Central memory CD8-positive, alpha-beta T cell (primary cell): ENCODE data around the gene ANKEF1.
"Not testable (repeated sequence)": the region's sequence is repeated elsewhere in the genome, so short reads cannot be mapped to it uniquely, and the experiment has no call there.

ENCODE experiments used
- ATAC-seq: fragments of 150-1000 bp; cut with Tn5 transposase; replicated peaks from 2 replicates; pipeline ENCODE4 v1.10.0; 2022; ENCODE audit warnings: mild to moderate bottlenecking, moderate FRiP score, moderate number of reproducible peaks; ENCODE audit not compliant: poor library complexity, severe bottlenecking; ENCODE audit errors: extremely low read depth
- DNase-seq, 2 donors: peaks; one replicate each; pipeline ENCODE4 v3.0.0; 2021; ENCODE audit warnings: low spot score in 2 of 2
- H3K27ac Mint-ChIP-seq: one replicate; pipeline ENCODE4 v1.8.0; 2022; ENCODE audit warnings: low read depth, mild to moderate bottlenecking, moderate library complexity, mixed read lengths
- H3K27me3 Mint-ChIP-seq: one replicate; pipeline ENCODE4 v1.8.0; 2022; ENCODE audit warnings: mixed read lengths
- H3K36me3 Mint-ChIP-seq: one replicate; pipeline ENCODE4 v1.8.0; 2022; ENCODE audit warnings: mild to moderate bottlenecking, moderate library complexity, mixed read lengths; ENCODE audit not compliant: insufficient read depth
- H3K4me1 Mint-ChIP-seq: one replicate; pipeline ENCODE4 v1.8.0; 2022; ENCODE audit warnings: mixed read lengths
- H3K4me3 Mint-ChIP-seq: one replicate; pipeline ENCODE4 v1.8.0; 2022; ENCODE audit warnings: mild to moderate bottlenecking, moderate library complexity, mixed read lengths
- H3K9me3 Mint-ChIP-seq: one replicate; pipeline ENCODE4 v1.8.0; 2022; ENCODE audit warnings: mixed read lengths

The ANKEF1 gene

DNA sequence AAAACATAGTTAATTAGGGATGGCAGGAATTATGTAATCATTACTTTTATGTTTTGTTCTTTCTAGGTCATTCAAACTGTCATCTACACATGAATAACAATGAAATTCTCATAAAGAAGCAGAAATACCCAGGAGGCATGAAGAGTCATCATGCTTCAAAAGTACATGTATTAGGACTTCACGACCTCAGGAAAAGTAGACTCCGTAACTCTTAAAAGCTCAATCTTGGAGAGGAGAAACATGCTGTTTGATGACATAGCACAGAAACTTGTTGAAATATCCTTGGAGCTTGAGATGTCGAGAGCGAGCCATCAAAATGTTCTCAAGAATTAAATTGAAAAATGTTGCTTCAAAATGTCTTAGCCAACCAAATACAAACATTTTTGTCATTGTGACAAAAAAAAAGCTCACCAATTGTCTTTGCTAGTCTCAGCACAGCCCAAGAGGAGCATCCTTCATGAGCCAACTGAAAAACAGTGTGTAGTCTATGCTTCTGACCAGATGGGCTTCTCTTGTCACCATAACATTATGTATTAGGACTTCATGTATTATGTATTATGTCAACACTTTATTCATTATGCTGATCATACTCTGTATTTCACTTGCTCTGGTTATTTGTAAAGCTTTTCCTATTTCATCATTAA lies 28.2 kb upstream of the ANKEF1 start:
- H3K27ac Mint-ChIP-seq, result no peak overlapping the region
- no peak for DNase-seq
- H3K4me1 Mint-ChIP-seq, result no peaks in the 10 kb centered on the region
- H3K27me3 Mint-ChIP-seq, result peaks cover 49% of the 10 kb centered on the region
- no peaks in the 10 kb centered on the region for H3K9me3 Mint-ChIP-seq
- no peak for ATAC-seq
- H3K36me3 Mint-ChIP-seq, result peaks cover 2% of the 10 kb centered on the region
- H3K4me3 Mint-ChIP-seq, result no peak overlapping the region

DNA sequence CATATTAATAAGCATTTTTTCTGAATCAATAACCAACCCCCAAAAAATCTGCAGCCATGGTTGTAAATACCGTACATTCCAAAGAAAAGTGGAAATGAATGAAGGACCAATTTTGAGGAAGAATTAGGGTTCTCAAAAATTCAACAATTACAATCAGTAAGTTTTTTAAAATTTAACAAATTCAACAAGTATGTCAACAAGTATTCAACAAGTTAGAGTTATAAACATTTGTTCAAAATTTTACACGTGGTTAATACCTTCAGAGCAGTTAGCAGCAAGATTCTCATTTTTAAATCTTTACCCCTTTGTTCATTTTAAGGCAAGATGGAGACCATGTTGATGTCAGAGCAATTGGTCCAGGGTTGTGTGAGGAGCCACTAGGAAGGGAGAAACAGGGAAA lies 27.6 kb upstream of the ANKEF1 start:
- Mint-ChIP-seq H3K36me3 (peaks cover 2% of the 10 kb centered on the region), H3K27me3 (peaks cover 49% of the 10 kb centered on the region), H3K4me1 (no peaks in the 10 kb centered on the region), H3K9me3 (no peaks in the 10 kb centered on the region), H3K27ac (no peak overlapping the region), H3K4me3 (no peak overlapping the region)
- no peak for DNase-seq
- no peak for ATAC-seq

DNA sequence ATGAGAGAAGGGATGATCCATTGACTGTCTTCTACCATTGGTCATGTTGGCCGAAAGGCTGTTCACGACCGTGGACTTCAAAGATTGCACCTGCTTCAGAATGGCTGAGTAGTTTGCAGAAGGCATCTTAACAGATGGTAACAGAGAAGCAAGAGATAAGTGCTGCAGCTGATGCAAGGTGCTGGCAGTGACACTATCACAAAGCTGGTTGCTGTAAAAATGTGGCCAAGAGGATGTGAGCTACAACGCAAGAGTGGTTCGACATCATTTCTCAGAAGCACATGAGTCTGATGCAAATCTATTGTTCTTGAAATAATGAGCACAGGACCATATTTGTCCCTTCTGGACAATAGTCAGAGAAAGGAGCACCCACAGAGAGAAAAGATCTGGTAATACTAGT lies 27.0 kb upstream of the ANKEF1 start:
- peaks cover 49% of the 10 kb centered on the region for H3K27me3 Mint-ChIP-seq
- peaks cover 4% of the 10 kb centered on the region for H3K36me3 Mint-ChIP-seq
- H3K9me3 Mint-ChIP-seq, result no peaks in the 10 kb centered on the region
- no peaks in the 10 kb centered on the region for H3K4me1 Mint-ChIP-seq
- no peak overlapping the region for H3K4me3 Mint-ChIP-seq
- H3K27ac Mint-ChIP-seq, result no peak overlapping the region
- ATAC-seq (no peak), DNase-seq (no peak)

DNA sequence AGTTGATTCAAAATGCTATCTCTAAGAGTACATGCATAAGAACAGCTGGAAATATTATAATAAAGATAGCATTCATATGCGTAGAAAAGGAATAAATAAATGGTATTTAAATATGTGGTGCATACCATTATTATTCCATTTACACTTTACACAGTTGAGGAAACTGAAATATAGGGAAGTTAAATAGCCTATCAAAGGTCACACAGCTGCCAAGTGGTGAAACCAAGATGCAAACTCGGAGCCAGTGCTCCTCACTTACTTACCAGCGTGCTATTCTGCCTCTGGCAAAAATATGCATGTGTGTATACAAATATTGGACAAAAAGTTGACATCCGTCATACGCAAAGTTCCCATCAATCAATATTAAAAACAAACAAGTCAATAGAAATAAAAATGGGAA lies 22.3 kb upstream of the ANKEF1 start:
- ATAC-seq, result no peak
- Mint-ChIP-seq H3K27me3 (peaks cover 25% of the 10 kb centered on the region), H3K36me3 (peaks cover 4% of the 10 kb centered on the region), H3K27ac (no peak overlapping the region), H3K9me3 (no peaks in the 10 kb centered on the region), H3K4me1 (no peaks in the 10 kb centered on the region), H3K4me3 (no peak overlapping the region)
- no peak for DNase-seq

DNA sequence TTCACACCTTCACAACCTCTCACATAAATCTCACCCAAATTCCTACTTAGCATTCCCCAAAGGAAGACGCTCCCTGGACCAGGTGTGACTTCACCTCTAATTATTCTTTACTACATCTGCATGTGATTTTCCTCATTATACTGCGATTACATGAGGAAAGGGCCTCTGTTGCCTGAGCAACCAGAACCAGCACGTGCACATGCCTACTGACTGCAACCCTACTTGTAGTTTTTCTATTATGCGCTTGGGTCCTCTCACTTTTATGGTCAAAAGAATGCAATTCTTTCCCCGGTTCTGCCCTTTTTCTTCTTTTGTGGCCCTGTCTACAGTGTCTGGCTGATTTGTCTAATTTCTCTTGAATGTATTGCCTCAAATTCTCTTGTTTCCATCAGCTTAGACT lies 20.4 kb upstream of the ANKEF1 start:
- no peak for ATAC-seq
- Mint-ChIP-seq H3K36me3 (peaks cover 2% of the 10 kb centered on the region), H3K27ac (no peak overlapping the region), H3K4me1 (no peaks in the 10 kb centered on the region), H3K4me3 (no peak overlapping the region), H3K27me3 (peaks cover 11% of the 10 kb centered on the region), H3K9me3 (no peaks in the 10 kb centered on the region)
- no peak for DNase-seq

DNA sequence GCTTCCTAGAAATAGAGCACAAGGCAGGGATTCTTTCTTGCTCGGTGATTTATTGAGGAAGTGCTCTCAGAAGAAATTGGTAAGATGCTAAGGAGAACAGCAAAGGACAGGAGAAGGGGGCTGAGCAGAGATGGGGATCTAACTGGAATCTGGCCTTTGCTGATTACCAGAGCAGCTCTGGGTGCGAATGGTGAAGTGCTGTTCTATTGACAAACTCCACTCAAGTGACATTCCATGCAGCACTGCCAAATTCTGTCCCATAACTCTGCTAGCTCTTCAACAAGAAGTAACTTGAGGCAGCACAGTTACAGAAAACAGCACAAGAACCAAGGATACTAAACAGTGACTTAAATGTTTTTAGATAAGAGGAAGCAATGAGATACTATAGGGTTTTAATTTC lies 13.8 kb upstream of the ANKEF1 start:
- no peaks in the 10 kb centered on the region for H3K36me3 Mint-ChIP-seq
- no peak for DNase-seq
- no peak overlapping the region for H3K4me3 Mint-ChIP-seq
- peaks cover 49% of the 10 kb centered on the region for H3K27me3 Mint-ChIP-seq
- no peaks in the 10 kb centered on the region for H3K4me1 Mint-ChIP-seq
- H3K27ac Mint-ChIP-seq, result no peak overlapping the region
- H3K9me3 Mint-ChIP-seq, result no peaks in the 10 kb centered on the region
- no peak for ATAC-seq

DNA sequence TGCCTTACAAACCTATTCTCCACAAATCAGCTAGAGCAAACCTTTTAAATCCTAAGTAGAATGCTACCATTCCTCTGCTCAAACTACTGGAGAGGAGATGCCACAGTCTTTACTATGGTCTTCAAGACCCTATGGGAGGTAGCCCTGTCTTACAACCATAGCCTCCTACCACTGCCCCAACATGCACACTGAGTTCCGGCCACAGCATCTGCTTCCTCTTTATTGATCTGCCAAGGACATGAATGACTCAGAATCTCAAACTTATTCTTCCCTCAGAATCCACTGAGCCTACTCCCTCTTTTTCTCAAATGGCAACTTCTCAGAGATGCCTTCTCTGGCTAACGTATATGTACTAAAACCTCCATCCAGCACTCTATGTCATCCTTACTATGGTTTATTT lies 12.2 kb upstream of the ANKEF1 start:
- H3K36me3 Mint-ChIP-seq, result no peaks in the 10 kb centered on the region
- H3K9me3 Mint-ChIP-seq, result no peaks in the 10 kb centered on the region
- no peaks in the 10 kb centered on the region for H3K4me1 Mint-ChIP-seq
- ATAC-seq (no peak), DNase-seq (no peak)
- peaks cover 66% of the 10 kb centered on the region for H3K27me3 Mint-ChIP-seq
- H3K27ac Mint-ChIP-seq, result no peak overlapping the region
- H3K4me3 Mint-ChIP-seq, result no peak overlapping the region

DNA sequence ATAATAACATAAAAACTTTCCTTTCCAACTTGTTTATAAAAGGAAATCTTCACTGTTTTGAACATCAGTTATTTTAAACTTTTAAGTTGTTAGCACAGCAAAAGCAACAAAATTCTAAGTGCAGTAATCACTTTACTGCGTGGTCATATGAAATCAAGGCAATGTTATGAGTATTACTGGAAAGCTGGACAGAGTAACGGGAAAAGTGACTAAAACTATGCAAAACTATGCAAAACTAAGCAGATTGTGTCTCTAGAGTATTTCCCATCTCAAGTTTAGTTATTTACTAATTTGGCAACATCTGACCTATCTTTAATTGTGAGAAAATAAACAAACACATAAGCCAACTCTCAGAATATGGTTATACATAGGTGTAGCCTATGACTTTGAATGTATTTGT lies 10.9 kb upstream of the ANKEF1 start:
- Mint-ChIP-seq H3K4me1 (no peaks in the 10 kb centered on the region), H3K27ac (no peak overlapping the region), H3K36me3 (peaks cover under 1% of the 10 kb centered on the region), H3K4me3 (no peak overlapping the region), H3K27me3 (peaks cover 79% of the 10 kb centered on the region), H3K9me3 (no peaks in the 10 kb centered on the region)
- ATAC-seq (no peak), DNase-seq (no peak)

DNA sequence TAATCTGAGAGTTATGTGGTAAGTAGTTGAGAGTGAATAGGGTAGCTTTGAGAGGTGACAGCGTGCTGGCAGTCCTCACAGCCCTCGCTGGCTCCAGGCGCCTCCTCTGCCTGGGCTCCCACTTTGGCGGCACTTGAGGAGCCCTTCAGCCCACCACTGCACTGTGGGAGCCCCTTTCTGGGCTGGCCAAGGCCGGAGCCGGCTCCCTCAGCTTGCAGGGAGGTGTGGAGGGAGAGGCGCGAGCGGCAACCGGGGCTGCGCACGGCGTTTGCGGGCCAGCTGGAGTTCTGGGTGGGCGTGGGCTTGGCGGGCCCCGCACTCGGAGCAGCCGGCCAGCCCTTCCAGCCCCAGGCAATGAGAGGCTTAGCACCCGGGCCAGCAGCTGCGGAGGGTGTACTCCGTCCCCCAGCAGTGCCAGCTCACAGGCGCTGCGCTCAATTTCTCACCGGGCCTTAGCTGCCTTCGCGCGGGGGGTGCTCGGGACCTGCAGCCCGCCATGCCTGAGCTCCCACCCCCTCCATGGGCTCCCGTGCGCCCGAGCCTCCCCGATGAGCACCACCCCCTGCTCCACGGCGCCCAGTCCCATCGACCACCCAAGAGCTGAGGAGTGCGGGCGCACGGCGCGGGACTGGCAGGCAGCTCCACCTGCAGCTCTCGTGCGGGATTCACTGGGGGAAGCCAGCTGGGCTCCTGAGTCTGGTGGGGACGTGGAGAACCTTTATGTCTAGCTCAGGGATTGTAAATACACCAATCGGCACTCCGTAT lies 3.2 kb upstream of the ANKEF1 start:
- H3K4me1 Mint-ChIP-seq, H3K27ac Mint-ChIP-seq: not testable (repeated sequence)

DNA sequence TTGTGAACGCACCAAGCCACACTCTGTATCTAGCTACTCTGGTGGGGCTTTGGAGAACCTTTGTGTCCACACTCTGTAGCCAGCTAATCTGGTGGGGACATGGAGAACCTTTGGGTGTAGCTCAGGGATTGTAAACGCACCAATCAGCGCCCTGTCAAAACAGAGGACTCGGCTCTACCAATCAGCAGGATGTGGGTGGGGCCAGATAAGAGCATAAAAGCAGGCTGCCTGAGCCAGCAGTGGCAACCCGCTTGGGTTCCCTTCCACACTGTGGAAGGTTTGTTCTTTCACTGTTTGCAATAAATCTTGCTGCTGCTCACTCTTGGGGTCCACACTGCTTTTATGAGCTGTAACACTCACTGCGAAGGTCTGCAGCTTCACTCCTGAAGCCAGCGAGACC lies 2.5 kb upstream of the ANKEF1 start:
- not testable (repeated sequence) for ATAC-seq, H3K36me3 Mint-ChIP-seq, H3K4me1 Mint-ChIP-seq, H3K27ac Mint-ChIP-seq, H3K4me3 Mint-ChIP-seq, H3K9me3 Mint-ChIP-seq, DNase-seq
- peaks cover 34% of the 10 kb centered on the region for H3K27me3 Mint-ChIP-seq

More for the DNA sequence above, 3.2 kb upstream of the ANKEF1 start:
- ATAC-seq, H3K36me3 Mint-ChIP-seq, H3K4me3 Mint-ChIP-seq, H3K9me3 Mint-ChIP-seq, DNase-seq: not testable (repeated sequence)
- H3K27me3 Mint-ChIP-seq, result peaks cover 40% of the 10 kb centered on the region

DNA sequence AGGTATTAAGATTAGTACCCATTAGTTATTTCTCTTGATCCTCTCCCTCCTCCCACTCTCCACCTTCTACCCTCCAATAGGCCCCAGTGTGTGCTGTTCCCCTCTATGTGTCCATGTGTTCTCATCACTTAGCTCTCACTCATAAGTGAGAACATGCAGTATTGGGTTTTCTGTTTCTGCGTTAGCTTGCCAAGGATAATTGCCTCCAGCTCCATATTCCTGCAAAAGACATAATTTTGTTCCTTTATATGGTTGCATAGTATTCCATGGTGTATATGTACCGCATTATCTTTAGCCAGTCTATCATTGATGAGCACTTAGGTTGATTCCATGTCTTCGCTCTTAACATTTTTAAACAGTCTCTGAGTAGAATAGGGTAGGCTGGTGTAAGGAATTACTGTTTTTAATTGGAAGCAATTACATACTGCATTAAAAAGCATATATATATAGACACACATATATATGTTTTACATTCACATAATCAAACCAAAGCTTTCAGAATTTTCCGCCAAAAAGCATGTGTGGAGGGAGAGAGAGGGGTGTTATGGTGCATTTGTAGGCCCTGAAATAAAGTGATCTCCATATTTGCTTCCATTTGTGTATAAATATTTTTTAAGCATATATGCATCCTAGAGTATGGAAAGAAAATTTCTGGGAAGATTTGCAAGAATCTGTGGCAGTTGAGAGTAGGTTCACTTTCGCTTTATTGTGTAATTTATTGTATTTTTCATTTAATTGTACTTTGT lies 709 bp upstream of the ANKEF1 start:
- no peak for ATAC-seq
- H3K9me3 Mint-ChIP-seq, result no peaks in the 10 kb centered on the region
- H3K27ac Mint-ChIP-seq, result no peak overlapping the region
- H3K36me3 Mint-ChIP-seq, result peaks cover 5% of the 10 kb centered on the region
- no peak for DNase-seq
- peaks cover 16% of the 10 kb centered on the region for H3K27me3 Mint-ChIP-seq
- peaks cover 5% of the 10 kb centered on the region for H3K4me1 Mint-ChIP-seq
- peak overlapping the region; percentile 57 for H3K4me3 Mint-ChIP-seq

DNA sequence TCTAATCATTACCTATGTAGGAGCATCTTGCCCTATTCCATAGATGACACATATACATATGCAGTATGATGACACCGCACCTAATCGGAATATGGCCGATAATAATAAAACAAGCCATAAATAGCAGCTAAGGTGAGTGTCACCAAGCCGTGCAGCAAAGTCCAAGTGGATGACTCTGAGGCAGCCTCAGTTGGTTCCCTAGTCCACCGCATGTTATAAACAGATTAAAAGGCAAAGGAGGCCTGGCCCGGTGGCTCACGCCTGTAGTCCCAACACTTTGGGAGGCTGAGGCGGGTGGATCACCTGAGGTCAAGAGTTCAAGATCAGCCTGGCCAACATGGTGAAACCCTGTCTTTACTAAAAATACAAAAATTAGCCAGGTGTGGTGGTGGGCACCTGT lies 1.5 kb downstream of the ANKEF1 start:
- H3K27me3 Mint-ChIP-seq, H3K4me1 Mint-ChIP-seq, H3K36me3 Mint-ChIP-seq, H3K4me3 Mint-ChIP-seq, H3K9me3 Mint-ChIP-seq, ATAC-seq, DNase-seq, H3K27ac Mint-ChIP-seq: not testable (repeated sequence)
